ENCODE measurements around the gene MIP. TPM values are rescaled to one million over a fixed set of nuclear protein-coding genes. Genes with fewer than 3 reads are reported as not detected.

Gene MIP
- total and polyA plus RNA-seq, 2 of the 13 experiments (the other 11 are each of a cell fraction or from before 2014, with no cell fraction given) = not detected

GRCh38 chr12:56461235-56462159 lies 7.0 kb upstream of the MIP start (continued):
- TF ChIP-seq ZNF280D (CRISPR knock-in tag; IDR thresholded peaks at IDR 0.05) (0 out of 2 replicates have a peak, but pooled peaks have one; percentile 26), ZMYM3 (CRISPR knock-in tag; IDR thresholded peaks at IDR 0.05) (peak; percentile 48; the same call in 1 of the 2 replicates), GATAD2A (CRISPR knock-in tag; IDR thresholded peaks at IDR 0.05) (peak; percentile 28; the same call in 1 of the 2 replicates), RFX1 (IDR thresholded peaks at IDR 0.05) (peak; percentile 31; the same call in 1 of the 2 replicates), RBFOX2 (IDR thresholded peaks at IDR 0.05; ENCODE audit: low read depth, low read length) (no peak), SKI (IDR thresholded peaks at IDR 0.05; ENCODE audit: partially characterized antibody) (peak; percentile 39), ZNF33A (CRISPR knock-in tag; IDR thresholded peaks at IDR 0.05; ENCODE audit: borderline replicate concordance) (no peak), ZNF674 (CRISPR knock-in tag; IDR thresholded peaks at IDR 0.05; ENCODE audit: low read depth) (no peak), ARHGAP35 (CRISPR knock-in tag; IDR thresholded peaks at IDR 0.05; ENCODE audit: borderline replicate concordance) (no peak)
- TF ChIP-seq, protein P1, sequence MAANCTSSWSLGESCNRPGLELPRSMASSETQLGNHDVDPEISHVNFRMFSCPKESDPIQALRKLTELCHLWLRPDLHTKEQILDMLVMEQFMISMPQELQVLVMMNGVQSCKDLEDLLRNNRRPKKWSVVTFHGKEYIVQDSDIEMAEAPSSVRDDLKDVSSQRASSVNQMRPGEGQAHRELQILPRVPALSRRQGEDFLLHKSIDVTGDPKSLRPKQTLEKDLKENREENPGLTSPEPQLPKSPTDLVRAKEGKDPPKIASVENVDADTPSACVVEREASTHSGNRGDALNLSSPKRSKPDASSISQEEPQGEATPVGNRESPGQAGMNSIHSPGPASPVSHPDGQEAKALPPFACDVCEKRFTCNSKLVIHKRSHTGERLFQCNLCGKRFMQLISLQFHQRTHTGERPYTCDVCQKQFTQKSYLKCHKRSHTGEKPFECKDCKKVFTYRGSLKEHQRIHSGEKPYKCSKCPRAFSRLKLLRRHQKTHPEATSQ (CRISPR knock-in tag; IDR thresholded peaks at IDR 0.05; ENCODE audit: borderline replicate concordance) = no peak
- TF ChIP-seq, protein P2, sequence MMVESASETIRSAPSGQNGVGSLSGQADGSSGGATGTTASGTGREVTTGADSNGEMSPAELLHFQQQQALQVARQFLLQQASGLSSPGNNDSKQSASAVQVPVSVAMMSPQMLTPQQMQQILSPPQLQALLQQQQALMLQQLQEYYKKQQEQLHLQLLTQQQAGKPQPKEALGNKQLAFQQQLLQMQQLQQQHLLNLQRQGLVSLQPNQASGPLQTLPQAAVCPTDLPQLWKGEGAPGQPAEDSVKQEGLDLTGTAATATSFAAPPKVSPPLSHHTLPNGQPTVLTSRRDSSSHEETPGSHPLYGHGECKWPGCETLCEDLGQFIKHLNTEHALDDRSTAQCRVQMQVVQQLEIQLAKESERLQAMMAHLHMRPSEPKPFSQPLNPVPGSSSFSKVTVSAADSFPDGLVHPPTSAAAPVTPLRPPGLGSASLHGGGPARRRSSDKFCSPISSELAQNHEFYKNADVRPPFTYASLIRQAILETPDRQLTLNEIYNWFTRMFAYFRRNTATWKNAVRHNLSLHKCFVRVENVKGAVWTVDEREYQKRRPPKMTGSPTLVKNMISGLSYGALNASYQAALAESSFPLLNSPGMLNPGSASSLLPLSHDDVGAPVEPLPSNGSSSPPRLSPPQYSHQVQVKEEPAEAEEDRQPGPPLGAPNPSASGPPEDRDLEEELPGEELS (CRISPR knock-in tag; IDR thresholded peaks at IDR 0.05) = no peak

Data from HepG2 (cell line).